GM21825 (cell line): ENCODE data around the gene PDE4C.

Experiments used
- ATAC-seq: cut with Tn5 transposase; IDR thresholded peaks from one replicate; pipeline ENCODE4 v1.9.1; 2021; ENCODE audit warnings: mild to moderate bottlenecking, moderate library complexity; ENCODE audit not compliant: unreplicated experiment

PDE4C gene

DNA sequence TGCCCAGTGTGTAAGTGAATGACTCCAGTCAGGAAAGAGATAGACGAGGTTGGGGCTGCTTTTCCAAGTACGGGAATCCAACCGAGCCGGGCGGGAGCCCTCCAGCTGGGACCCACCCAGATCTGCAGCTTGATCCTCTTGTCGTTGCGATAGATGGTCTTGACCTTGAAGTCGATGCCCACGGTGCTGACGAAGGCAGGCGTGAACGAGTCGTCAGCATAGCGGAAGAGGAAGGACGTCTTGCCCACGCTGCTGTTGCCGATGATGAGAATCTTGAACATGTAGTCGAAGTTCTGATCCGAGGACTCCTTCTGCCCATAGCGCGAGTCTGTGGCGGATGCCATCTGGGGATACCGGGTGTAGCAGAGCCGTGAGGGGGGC lies 23.9 kb downstream of the PDE4C start:
- no peak for ATAC-seq

DNA sequence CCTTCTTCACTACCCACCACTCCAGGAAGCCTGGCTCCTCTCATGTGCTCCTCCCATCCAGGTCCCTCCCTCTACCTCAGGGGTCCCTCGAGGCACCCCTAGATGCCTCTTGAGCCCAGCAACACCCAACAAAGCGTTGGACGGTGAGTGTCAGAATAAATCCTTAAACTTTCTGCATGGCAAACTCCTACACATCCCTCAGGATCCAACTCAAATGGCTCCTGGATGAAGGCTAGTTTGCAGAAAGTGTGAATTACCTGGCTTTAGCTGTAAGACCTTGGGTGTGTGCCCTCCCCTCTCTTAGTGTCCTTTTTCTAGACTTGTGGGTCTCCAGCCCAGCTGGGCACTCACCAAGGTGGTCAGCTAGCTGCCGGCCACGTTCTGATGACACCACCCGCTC lies 27.9 kb downstream of the PDE4C start:
- ATAC-seq, result no peak

DNA sequence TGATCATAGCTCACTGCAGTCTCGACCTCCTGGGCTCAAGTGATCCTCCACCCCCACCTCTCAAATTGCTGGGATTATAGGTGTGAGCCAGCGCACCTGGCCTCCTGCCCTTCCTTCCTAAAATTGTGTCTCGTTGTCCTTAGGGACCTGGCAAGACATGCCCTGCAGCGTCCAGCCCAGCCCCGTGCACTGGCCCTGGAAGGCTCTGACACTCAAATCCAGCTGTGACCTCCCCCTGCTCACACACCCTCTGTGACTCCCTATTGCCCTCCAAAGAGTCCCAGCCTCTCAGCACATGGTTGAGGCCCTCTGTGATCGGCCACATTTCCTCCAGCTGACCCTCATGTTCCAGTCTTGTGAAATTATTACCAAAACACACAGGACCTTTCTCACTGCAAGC lies 28.3 kb downstream of the PDE4C start:
- no peak for ATAC-seq

DNA sequence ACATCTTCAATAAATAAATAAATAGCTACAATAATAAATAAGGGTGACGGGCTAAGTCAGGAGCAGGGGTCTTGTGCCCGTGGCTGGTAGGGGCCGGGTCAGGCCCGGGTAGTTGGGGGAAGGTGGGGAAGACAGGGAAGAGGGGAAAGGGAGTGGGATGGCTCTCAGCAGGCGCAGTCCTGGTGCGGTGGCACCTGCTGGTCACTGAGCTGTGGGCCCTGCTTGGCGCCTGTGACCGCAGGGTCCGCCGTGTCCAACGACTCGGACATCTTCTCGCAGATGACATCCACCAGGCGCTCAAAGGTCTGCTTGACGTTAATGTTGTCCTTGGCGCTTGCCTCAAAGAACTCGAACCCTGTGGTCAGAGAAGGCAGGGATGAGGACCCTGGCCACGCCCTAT lies 28.9 kb downstream of the PDE4C start:
- ATAC-seq, result no peak

DNA sequence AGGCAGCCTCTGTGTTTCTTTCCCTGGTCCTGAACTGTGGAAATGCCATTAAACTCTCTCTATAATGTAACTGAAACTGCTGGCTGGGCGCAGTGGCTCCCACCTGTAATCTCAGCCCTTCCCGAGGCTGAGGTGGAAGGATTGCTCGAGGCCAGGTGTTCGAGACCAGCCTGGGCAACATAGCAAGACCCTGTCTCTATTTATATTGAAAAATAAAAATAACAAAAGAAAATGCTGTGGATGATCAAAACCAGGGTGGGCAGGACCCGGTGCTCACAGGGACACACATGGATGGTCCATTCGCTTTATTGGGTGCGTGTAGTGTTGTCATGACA lies 29.8 kb downstream of the PDE4C start:
- ATAC-seq, result no peak

GRCh38 chr19:18194554-18195238 lies 31.5 kb downstream of the PDE4C start:
- ATAC-seq, result no peak

GRCh38 chr19:18194181-18194530 lies 32.1 kb downstream of the PDE4C start:
- no peak for ATAC-seq

- ATAC-seq, result no peak
Measured at GRCh38 chr19:18193388-18194180, 32.7 kb downstream of the PDE4C start.

DNA sequence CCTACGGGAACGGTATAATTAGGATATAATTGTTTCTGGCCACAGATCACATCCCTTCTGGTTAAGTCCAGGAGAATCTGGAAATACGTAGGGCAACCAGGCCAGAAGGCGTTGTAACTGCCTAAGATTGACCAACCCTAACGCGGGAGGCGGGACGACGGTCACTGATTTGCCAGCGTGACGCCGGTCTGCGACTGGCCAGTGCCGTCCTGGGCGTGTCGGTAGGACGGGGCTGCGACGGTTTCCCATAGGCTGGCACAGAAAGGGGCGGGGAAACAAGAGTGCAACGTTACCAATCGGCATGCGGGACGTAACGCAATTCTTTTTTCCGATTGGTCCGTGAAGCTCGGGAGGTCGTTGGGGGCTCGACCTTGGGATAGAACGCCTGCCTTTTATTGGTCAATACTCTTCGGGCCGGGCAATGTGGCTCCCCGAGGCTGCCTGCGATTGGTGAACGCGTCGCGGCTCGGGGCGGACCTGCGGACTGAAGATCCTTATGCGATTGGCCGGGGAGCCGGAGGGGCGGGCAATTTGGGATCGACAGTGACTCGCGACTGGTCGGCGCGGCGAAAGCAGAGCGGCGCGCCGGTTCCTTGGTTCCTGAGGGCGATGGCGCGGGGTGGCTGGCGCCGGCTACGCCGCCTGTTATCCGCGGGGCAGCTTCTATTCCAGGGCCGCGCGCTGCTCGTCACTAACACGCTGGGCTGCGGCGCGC lies 33.4 kb downstream of the PDE4C start, which contains the start of gene MPV17L2:
MPV17L2 (plus strand) TSS at position 546 of the 715 bp plus-strand sequence; CDS start at position 610, 64 bp downstream.
- peak; percentile 80 for ATAC-seq

GRCh38 chr19:18191640-18192062 lies 34.6 kb downstream of the PDE4C start:
- ATAC-seq, result no peak

DNA sequence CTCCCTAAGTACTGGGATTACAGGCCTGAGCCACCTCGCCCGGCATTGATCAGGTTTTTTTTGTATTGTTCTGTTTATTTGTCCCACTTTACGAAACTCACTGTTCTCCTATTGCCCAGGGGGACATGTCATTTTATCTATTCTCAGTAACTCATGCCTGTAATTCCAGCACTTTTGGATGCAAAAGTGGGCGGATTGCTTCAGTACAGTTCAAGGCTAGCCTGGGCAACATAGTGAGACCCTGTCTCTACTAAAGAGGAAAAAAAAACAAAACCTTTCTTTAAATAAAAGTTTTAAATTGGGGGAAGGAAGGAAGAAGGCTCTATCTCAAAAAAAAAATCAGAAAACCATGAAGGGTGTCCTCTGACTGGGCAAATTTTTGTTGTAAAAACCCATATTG lies 36.0 kb downstream of the PDE4C start:
- ATAC-seq, result no peak

DNA sequence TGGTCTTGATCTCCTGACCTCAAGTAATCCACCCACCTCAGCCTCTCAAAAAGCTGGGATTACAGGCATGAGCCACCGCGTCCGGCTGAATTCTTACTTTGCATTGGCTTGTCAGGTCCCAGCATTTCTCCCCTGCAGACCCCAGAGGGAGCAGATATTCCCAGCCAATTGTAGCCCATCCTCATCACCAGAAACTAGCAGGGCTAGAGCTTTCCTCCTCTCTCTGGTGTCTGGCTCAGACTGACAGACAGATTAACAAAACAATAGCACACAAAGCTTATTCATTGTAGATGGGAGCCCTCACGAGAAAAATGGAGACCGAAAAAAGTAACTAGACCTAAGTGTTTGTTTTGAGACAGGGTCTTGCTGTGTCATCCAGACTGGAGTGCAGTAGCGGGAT lies 40.7 kb downstream of the PDE4C start:
- ATAC-seq, result no peak

DNA sequence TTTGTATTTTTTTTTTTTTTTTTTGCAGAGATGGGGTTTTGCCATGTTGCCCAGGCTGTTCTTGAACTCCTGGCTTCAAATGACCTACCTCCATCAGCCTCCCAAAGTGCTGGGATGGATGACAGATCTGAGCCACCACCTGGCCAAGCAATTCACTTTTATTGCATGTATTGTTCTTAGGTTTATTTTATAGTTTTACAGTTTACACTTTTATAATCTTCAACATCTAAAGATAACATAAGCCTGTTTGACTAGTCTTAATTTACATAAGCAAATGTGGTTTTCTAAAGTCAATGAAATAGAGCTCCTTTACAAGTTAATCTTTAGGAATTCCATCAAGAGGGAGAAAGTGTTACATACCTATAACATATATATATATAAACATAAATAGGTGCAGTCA lies 42.7 kb downstream of the PDE4C start:
- no peak for ATAC-seq

- ATAC-seq, result no peak
Measured at GRCh38 chr19:18179957-18180356, 46.3 kb downstream of the PDE4C start.

GRCh38 chr19:18176367-18177310 lies 49.6 kb downstream of the PDE4C start:
- ATAC-seq, result no peak

DNA sequence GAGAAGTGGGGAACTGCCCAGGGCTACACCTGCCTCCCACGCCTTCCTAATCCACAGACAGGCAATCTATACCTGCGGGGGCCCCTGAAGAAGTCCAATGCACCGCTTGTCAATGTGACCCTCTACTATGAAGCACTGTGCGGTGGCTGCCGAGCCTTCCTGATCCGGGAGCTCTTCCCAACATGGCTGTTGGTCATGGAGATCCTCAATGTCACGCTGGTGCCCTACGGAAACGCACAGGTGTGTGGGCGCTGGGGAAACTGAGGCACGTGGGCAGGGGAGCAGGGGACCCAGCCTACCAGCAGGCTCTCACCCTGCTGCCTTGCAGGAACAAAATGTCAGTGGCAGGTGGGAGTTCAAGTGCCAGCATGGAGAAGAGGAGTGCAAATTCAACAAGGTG lies 51.3 kb downstream of the PDE4C start:
- no peak for ATAC-seq
